ENCODE data around the gene TNIK.

The TNIK gene

GRCh38 chr3:171468296-171468906 is 8.2 kb upstream of the TNIK start:
- TF ChIP-seq FOXP2 (optimal IDR thresholded peaks at IDR 0.05; ENCODE audit: borderline replicate concordance, extremely low read depth, extremely low read length, insufficient read depth) (no peak), SIN3A (IDR thresholded peaks at IDR 0.05; ENCODE audit: borderline replicate concordance, insufficient read depth, low read length) (no peak)

GRCh38 chr3:171465763-171466162 is 5.6 kb upstream of the TNIK start:
- TF ChIP-seq REST (IDR thresholded peaks at IDR 0.05; ENCODE audit: insufficient read depth in 1 of 2, low read depth in 2 of 2, low read length in 2 of 2): no peak
- no peak for TF ChIP-seq FOXP2 (optimal IDR thresholded peaks at IDR 0.05; ENCODE audit: borderline replicate concordance, extremely low read depth, extremely low read length, insufficient read depth)
- TF ChIP-seq POLR2AphosphoS5 (IDR thresholded peaks at IDR 0.05; ENCODE audit: low read depth, low read length): no peak
- no peak for TF ChIP-seq TAF1 (IDR thresholded peaks at IDR 0.05; ENCODE audit: borderline replicate concordance, insufficient read depth, low read length)
- TF ChIP-seq SIN3A (IDR thresholded peaks at IDR 0.05; ENCODE audit: borderline replicate concordance, insufficient read depth, low read length): no peak

GRCh38 chr3:171464462-171464861 is 4.3 kb upstream of the TNIK start:
- TF ChIP-seq FOXP2 (optimal IDR thresholded peaks at IDR 0.05; ENCODE audit: borderline replicate concordance, extremely low read depth, extremely low read length, insufficient read depth) (no peak), SIN3A (IDR thresholded peaks at IDR 0.05; ENCODE audit: borderline replicate concordance, insufficient read depth, low read length) (no peak), REST (IDR thresholded peaks at IDR 0.05; ENCODE audit: insufficient read depth in 1 of 2, low read depth in 2 of 2, low read length in 2 of 2) (no peak)

GRCh38 chr3:171462224-171462623 is 2.0 kb upstream of the TNIK start:
- TF ChIP-seq SIN3A (IDR thresholded peaks at IDR 0.05; ENCODE audit: borderline replicate concordance, insufficient read depth, low read length): no peak
- no peak for TF ChIP-seq TAF1 (IDR thresholded peaks at IDR 0.05; ENCODE audit: borderline replicate concordance, insufficient read depth, low read length)
- no peak for TF ChIP-seq POLR2AphosphoS5 (IDR thresholded peaks at IDR 0.05; ENCODE audit: low read depth, low read length)
- TF ChIP-seq REST (IDR thresholded peaks at IDR 0.05; ENCODE audit: insufficient read depth in 1 of 2, low read depth in 2 of 2, low read length in 2 of 2): no peak

GRCh38 chr3:171461525-171461917 is 1.3 kb upstream of the TNIK start:
- TF ChIP-seq FOXP2 (optimal IDR thresholded peaks at IDR 0.05; ENCODE audit: borderline replicate concordance, extremely low read depth, extremely low read length, insufficient read depth): no peak
- no peak for TF ChIP-seq POLR2AphosphoS5 (IDR thresholded peaks at IDR 0.05; ENCODE audit: low read depth, low read length)
- no peak for TF ChIP-seq REST (IDR thresholded peaks at IDR 0.05; ENCODE audit: insufficient read depth in 1 of 2, low read depth in 2 of 2, low read length in 2 of 2)

All from PFSK-1 (cell line).